Sigmoid colon (tissue), 7 donors: ENCODE data around the gene KDM6A. TPM values are rescaled to one million over a fixed set of nuclear protein-coding genes. Genes with fewer than 3 reads are reported as not detected.
"Not testable (repeated sequence)": the region's sequence is repeated elsewhere in the genome, so short reads cannot be mapped to it uniquely, and the experiment has no call there.

Experiments used
- DNase-seq: peaks from one replicate; pipeline ENCODE4 v3.0.0-alpha.2; 2019
- H3K27ac ChIP-seq, 4 donors: fragments of 200-600 bp; sonication (generic); one replicate each; pipeline ENCODE4 v1.5.1; 2016 to 2019; ENCODE audit warnings: mild to moderate bottlenecking in 1 of 4
- H3K27me3 ChIP-seq, 3 donors: fragments of 200-600 bp; sonication (generic); one replicate each; pipeline ENCODE4 v1.5.1; 2019; ENCODE audit warnings: mild to moderate bottlenecking in 1 of 3
- H3K36me3 ChIP-seq, 4 donors: fragments of 200-600 bp; sonication (generic); one replicate each; pipeline ENCODE4 v1.5.1; 2016 to 2019
- H3K4me1 ChIP-seq, 4 donors: fragments of 200-600 bp; sonication (generic); one replicate each; pipeline ENCODE4 v1.5.1; 2017 to 2019
- H3K4me3 ChIP-seq, 4 donors: fragments of 200-600 bp; sonication (generic); one replicate each; pipeline ENCODE4 v1.5.1; 2017 to 2019; ENCODE audit warnings: mild to moderate bottlenecking in 2 of 4, moderate library complexity in 1 of 4
- H3K9me3 ChIP-seq, 4 donors: fragments of 200-600 bp in 3 of 4; sonication (generic) in 3 of 4; one replicate each; pipeline versions ENCODE4 v1.5.1 to v1.6.1; 2013 to 2019
- CTCF ChIP-seq, 4 experiments: fragments of 450-650 bp in 3 of 4; fragments of 200-600 bp in 1 of 4; IDR thresholded peaks; one replicate each; pipeline ENCODE4 v1.5.1; 2016 to 2019; ENCODE audit warnings: antibody characterized with exemption in 4 of 4, mild to moderate bottlenecking in 3 of 4, moderate library complexity in 2 of 4
- EP300 ChIP-seq, 4 donors: sonication (generic); formaldehyde crosslinking; IDR thresholded peaks; one replicate each; pipeline ENCODE4 v1.6.1; 2017; ENCODE audit warnings: antibody characterized with exemption in 4 of 4
- POLR2A ChIP-seq, 2 donors: fragments of 450-650 bp; IDR thresholded peaks; one replicate each; pipeline ENCODE4 v1.6.1; 2016; ENCODE audit warnings: antibody characterized with exemption in 2 of 2, mild to moderate bottlenecking in 2 of 2, moderate library complexity in 2 of 2
- POLR2AphosphoS5 ChIP-seq, 4 donors: sonication (generic); formaldehyde crosslinking; IDR thresholded peaks; one replicate each; pipeline ENCODE4 v1.6.1; 2017; ENCODE audit warnings: antibody characterized with exemption in 4 of 4
- WGBS, 2 donors: extraction: QIAGEN DNeasy Blood & Tissue Kit; methylation state at CpG; one replicate each; pipeline ENCODE4 v1.1.7; 2013; 5-methylcytosine and 5-hydroxymethylcytosine counted together
- intact Hi-C: fragments of 100-400 bp; cut with DNase I; formaldehyde crosslinking; loops from one replicate; pipeline ENCODE4 v1.15.1; 2023
- polyA plus RNA-seq, 3 donors: library from polyadenylated mRNA; stranded (reverse); fragments of 200-250 nt; gene quantifications; one replicate each; pipeline ENCODE4 v1.2.3, GENCODE V29; 2013
- total RNA-seq, 4 donors: library from RNA; depleted of rRNA; stranded (reverse); fragments of >200 nt; gene quantifications; one replicate each; pipeline ENCODE4 v1.1.0, GENCODE V29; 2016
- donor health status: healthy with polysubstance abuse.
- donor health status: Bipolar disorder and iron deficiency.
- donor health status: healthy.

Gene KDM6A
- total and polyA plus RNA-seq, 7 donors = 8.6 to 35.7 (median 17.9) TPM

GRCh38 chrX:44937606-44938005 lies 64.6 kb downstream of the KDM6A start:
- WGBS, 2 donors = 74 to 88% methylated on average over 2 of the region's 2 CpGs
- H3K27ac ChIP-seq = no peak overlapping the region

DNA sequence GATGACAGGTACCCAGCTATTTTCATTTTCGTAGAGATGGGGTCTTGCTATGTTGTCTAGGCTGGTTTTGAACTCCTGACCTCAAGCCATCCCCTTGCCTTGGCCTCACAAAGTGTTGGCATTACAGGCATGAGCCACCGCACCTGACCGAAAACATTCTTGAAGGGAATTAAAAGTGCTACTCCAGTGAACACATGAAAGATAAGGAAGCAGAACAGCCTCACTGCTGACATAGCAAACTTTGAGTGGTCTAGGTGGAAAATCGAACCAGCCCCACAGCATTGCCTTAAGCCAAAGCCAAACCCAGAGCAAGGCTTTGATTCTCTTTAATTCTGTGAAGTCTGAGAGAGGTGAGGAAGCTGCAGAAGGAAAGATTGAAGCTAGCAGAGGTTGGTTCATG lies 65.1 kb downstream of the KDM6A start:
- intact Hi-C loops = no loop called here
- DNase-seq = no peak
- Histone ChIP-seq H3K27ac (no peak overlapping the region), H3K27me3 (no peaks in the 10 kb centered on the region), H3K4me3 (no peak overlapping the region), H3K9me3 (no peaks in the 10 kb centered on the region), H3K4me1 (peaks cover 0 to 30% (median 8%) of the 10 kb centered on the region in 4 donors), H3K36me3 (no peaks in the 10 kb centered on the region)
- no peak for TF ChIP-seq POLR2AphosphoS5 (IDR thresholded peaks at IDR 0.05)
- TF ChIP-seq POLR2A (IDR thresholded peaks at IDR 0.05) = no peak
- no peak for TF ChIP-seq EP300 (IDR thresholded peaks at IDR 0.05)
- TF ChIP-seq CTCF (IDR thresholded peaks at IDR 0.05) = no peak
- WGBS, 2 donors = 77 to 91% methylated on average over 4 of the region's 4 CpGs

More at GRCh38 chrX:44937606-44938005, 64.6 kb downstream of the KDM6A start:
- intact Hi-C loops = no loop called here
- no peak for DNase-seq
- Histone ChIP-seq H3K4me3 (no peak overlapping the region), H3K4me1 (peaks cover 0 to 30% (median 8%) of the 10 kb centered on the region in 4 donors), H3K27me3 (no peaks in the 10 kb centered on the region), H3K9me3 (no peaks in the 10 kb centered on the region), H3K36me3 (no peaks in the 10 kb centered on the region)
- TF ChIP-seq EP300 (IDR thresholded peaks at IDR 0.05) (no peak), CTCF (IDR thresholded peaks at IDR 0.05) (no peak), POLR2A (IDR thresholded peaks at IDR 0.05) (no peak), POLR2AphosphoS5 (IDR thresholded peaks at IDR 0.05) (no peak)

DNA sequence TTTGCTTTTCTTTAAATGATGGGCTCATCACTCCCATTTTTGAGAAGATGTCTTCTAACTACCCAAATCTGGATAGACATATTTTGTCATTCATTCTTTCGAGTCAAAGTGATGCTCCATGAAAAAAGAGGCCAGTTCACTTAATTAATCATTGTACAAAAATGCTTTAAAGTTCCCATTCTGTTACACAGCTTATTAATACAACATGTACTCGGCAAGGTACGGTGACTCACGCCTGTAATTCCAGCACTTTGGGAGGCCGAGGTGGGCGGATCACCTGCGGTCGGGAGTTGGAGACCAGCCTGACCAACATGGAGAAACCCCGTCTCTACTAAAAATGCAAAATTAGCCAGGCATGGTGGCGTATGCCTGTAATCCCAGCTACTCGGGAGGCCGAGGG lies 67.6 kb downstream of the KDM6A start:
- H3K4me1 ChIP-seq = peaks cover 0 to 22% (median 5%) of the 10 kb centered on the region in 4 donors
- H3K27me3 ChIP-seq, H3K4me3 ChIP-seq, H3K9me3 ChIP-seq, DNase-seq, H3K27ac ChIP-seq, H3K36me3 ChIP-seq, intact Hi-C loops: not testable (repeated sequence)
- WGBS, 2 donors = 94 to 96% methylated on average over 12 of the region's 12 CpGs

GRCh38 chrX:44943007-44943406 lies 70.0 kb downstream of the KDM6A start:
- Histone ChIP-seq H3K4me1 (peaks cover 0 to 2% (median 0%) of the 10 kb centered on the region in 4 donors), H3K4me3 (no peak overlapping the region), H3K27ac (no peak overlapping the region), H3K36me3 (no peaks in the 10 kb centered on the region), H3K9me3 (no peaks in the 10 kb centered on the region), H3K27me3 (no peaks in the 10 kb centered on the region)
- 62 to 88% methylated on average over 3 of the region's 3 CpGs for WGBS, 2 donors
- DNase-seq = no peak
- intact Hi-C loops = no loop called here
- no peak for TF ChIP-seq CTCF (IDR thresholded peaks at IDR 0.05)
- TF ChIP-seq POLR2AphosphoS5 (IDR thresholded peaks at IDR 0.05) = no peak
- no peak for TF ChIP-seq EP300 (IDR thresholded peaks at IDR 0.05)
- TF ChIP-seq POLR2A (IDR thresholded peaks at IDR 0.05) = no peak

DNA sequence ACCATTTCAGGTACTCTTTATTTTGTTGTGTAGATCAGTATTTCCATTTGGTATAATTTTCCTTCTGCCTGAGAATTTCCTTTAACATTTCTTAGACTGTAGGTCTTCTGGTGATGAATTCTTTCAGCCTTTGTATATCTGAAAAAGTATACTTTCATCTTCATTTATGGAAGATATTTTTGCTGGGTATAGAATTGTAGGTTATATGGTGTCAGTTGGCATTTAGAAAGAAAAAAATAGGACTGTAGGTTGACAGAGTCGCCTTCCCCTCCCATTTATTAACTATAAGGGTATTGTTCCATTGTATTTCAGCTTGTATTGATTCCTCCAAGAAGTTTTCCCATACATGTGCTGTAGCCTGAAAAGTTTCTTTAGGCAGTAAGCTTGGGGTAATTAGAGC lies 71.9 kb downstream of the KDM6A start:
- no peak for DNase-seq
- Histone ChIP-seq H3K4me1 (peaks cover 0 to 5% (median 3%) of the 10 kb centered on the region in 4 donors), H3K4me3 (no peak overlapping the region), H3K36me3 (no peaks in the 10 kb centered on the region), H3K27ac (no peak overlapping the region), H3K9me3 (no peaks in the 10 kb centered on the region), H3K27me3 (no peaks in the 10 kb centered on the region)
- intact Hi-C loops = no loop called here
- 96 to 100% methylated on average over 1 of the region's 1 CpG for WGBS, 2 donors
- no peak for TF ChIP-seq POLR2A (IDR thresholded peaks at IDR 0.05)
- no peak for TF ChIP-seq CTCF (IDR thresholded peaks at IDR 0.05)
- TF ChIP-seq EP300 (IDR thresholded peaks at IDR 0.05) = no peak
- TF ChIP-seq POLR2AphosphoS5 (IDR thresholded peaks at IDR 0.05) = no peak
